LNCAP (cell line): Measurements from ENCODE around the gene PIK3C2A.

Experiments
- TF ChIP-seq, protein P1 (sequence below): fragments of 450-650 bp; IDR thresholded peaks from 2 replicates; pipeline ENCODE4 v1.5.1; 2017; ENCODE audit warnings: mild to moderate bottlenecking

Gene PIK3C2A

GRCh38 chr11:17171916-17172315, 35.9 kb downstream of the PIK3C2A start:
- TF ChIP-seq, protein P1, sequence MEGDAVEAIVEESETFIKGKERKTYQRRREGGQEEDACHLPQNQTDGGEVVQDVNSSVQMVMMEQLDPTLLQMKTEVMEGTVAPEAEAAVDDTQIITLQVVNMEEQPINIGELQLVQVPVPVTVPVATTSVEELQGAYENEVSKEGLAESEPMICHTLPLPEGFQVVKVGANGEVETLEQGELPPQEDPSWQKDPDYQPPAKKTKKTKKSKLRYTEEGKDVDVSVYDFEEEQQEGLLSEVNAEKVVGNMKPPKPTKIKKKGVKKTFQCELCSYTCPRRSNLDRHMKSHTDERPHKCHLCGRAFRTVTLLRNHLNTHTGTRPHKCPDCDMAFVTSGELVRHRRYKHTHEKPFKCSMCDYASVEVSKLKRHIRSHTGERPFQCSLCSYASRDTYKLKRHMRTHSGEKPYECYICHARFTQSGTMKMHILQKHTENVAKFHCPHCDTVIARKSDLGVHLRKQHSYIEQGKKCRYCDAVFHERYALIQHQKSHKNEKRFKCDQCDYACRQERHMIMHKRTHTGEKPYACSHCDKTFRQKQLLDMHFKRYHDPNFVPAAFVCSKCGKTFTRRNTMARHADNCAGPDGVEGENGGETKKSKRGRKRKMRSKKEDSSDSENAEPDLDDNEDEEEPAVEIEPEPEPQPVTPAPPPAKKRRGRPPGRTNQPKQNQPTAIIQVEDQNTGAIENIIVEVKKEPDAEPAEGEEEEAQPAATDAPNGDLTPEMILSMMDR: no peak

DNA sequence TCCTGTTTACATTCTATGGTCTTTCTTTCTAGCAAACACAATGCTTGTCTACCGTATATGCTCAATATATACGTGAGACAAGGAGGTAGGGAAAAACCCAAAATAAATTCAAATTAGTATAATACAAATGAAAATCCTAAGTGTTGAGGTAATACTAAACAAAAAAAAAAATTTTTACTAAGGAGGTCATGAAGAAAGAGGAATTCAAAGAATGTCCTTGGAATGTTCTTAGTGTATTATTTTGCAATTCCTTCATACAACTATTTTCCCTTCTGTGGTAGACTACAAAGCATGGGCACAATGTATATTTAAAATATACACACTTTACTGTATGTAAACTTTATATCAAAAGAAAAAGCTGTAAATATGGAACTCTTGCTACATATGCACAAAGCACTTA, 36.4 kb downstream of the PIK3C2A start:
- TF ChIP-seq, protein P1: no peak

- TF ChIP-seq, protein P1: no peak
Observed at GRCh38 chr11:17169876-17170275, 37.9 kb downstream of the PIK3C2A start.

DNA sequence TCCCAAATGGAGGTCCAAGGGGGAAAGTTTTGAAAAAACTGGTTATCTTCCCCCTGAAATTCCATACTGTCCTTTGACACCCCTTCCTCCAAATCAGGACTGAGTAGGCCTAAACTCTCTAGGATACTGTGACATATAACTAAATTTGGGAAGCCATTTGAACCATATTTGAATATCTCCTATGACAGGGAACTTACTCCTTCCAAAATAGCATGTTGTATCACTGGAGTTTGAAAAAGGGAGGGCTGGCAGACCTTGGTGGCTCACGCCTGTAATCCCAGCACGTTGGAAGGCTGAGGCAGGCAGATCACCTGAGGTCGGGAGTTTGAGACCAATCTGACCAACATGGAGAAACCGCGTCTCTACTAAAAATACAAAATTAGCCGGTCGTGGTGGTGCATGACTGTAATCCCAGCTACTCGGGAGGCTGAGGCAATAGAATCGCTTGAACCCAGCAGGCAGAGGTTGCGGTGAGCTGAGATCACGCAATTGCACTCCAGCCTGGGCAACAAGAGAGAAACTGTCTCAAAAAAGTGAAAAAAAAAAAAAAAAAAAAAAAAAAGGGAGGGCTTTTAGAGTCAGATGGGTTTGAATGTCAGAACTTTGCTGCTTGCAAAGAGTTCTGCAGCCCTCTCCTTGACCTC, 42.4 kb downstream of the PIK3C2A start:
- TF ChIP-seq, protein P1: no peak

GRCh38 chr11:17164361-17165246, 43.2 kb downstream of the PIK3C2A start:
- TF ChIP-seq, protein P1: no peak

GRCh38 chr11:17163736-17164135, 44.0 kb downstream of the PIK3C2A start:
- TF ChIP-seq, protein P1: no peak

GRCh38 chr11:17163291-17163690, 44.5 kb downstream of the PIK3C2A start:
- TF ChIP-seq, protein P1: no peak
